Transverse colon (tissue), 4 donors: Measurements from ENCODE around the gene IBTK. TPM values are rescaled to one million over a fixed set of nuclear protein-coding genes. Genes with fewer than 3 reads are reported as not detected.

Experiments used
- DNase-seq: peaks from one replicate; pipeline ENCODE4 v3.0.0-alpha.2; 2019
- H3K27ac ChIP-seq, 4 donors: fragments of 200-600 bp; sonication (generic); 2 replicates each; pipeline ENCODE4 v1.5.1; 2016 to 2018; ENCODE audit warnings: inconsistent platforms in 4 of 4
- H3K27me3 ChIP-seq: fragments of 200-600 bp; sonication (generic); 2 replicates; pipeline ENCODE4 v1.5.1; 2017; ENCODE audit warnings: inconsistent platforms
- H3K36me3 ChIP-seq, 4 donors: fragments of 200-600 bp; sonication (generic); 2 replicates each; pipeline ENCODE4 v1.5.1; 2017 to 2019; ENCODE audit warnings: inconsistent platforms in 4 of 4
- H3K4me1 ChIP-seq, 4 donors: fragments of 200-600 bp; sonication (generic); 2 replicates each; pipeline ENCODE4 v1.5.1; 2017 to 2020; ENCODE audit warnings: inconsistent platforms in 4 of 4
- H3K4me3 ChIP-seq, 4 donors: fragments of 200-600 bp; sonication (generic); 1 replicate in 1 of 4; 2 replicates in 3 of 4; pipeline versions ENCODE4 v1.5.1 to v1.6.1; 2017 to 2019; ENCODE audit warnings: inconsistent platforms in 4 of 4
- H3K9me3 ChIP-seq, 2 donors: fragments of 200-600 bp; sonication (generic); 2 replicates each; pipeline ENCODE4 v1.5.1; 2017 to 2019; ENCODE audit warnings: inconsistent platforms in 2 of 2
- EP300 ChIP-seq: sonication (generic); formaldehyde crosslinking; IDR thresholded peaks from one replicate; pipeline ENCODE4 v1.6.1; 2017; ENCODE audit warnings: antibody characterized with exemption, low read depth
- POLR2A ChIP-seq: fragments of 450-650 bp; IDR thresholded peaks from one replicate; pipeline ENCODE4 v1.6.1; 2016; ENCODE audit warnings: antibody characterized with exemption, mild to moderate bottlenecking, moderate library complexity
- POLR2AphosphoS5 ChIP-seq, 3 donors: sonication (generic); formaldehyde crosslinking; IDR thresholded peaks; one replicate each; pipeline ENCODE4 v1.6.1; 2016; ENCODE audit warnings: antibody characterized with exemption in 3 of 3
- WGBS, 2 donors: methylation state at CpG; one replicate each; pipeline ENCODE4 v1.1.5; 2018; ENCODE audit warnings: low coverage in 1 of 2; 5-methylcytosine and 5-hydroxymethylcytosine counted together
- in situ Hi-C, 4 donors: fragments of 200-750 bp; cut with MboI; loops; one replicate each; pipeline versions ENCODE4 v1.15.0 to v1.15.1; 2017; ENCODE audit warnings: low sequenced_read_pairs in 3 of 4, low pct_ligation_motif_present in 1 of 4, low pct_unique_long_range_greater_than_20kb in 1 of 4
- intact Hi-C: fragments of 100-400 bp; cut with DNase I; formaldehyde crosslinking; loops from one replicate; pipeline ENCODE4 v1.15.1; 2023; ENCODE audit warnings: low total_unique reads
- total RNA-seq, 4 donors: library from RNA; depleted of rRNA; stranded (reverse); fragments of >200 nt; gene quantifications; one replicate each; pipeline ENCODE4 v1.1.0, GENCODE V29; 2016
- TF ChIP-seq, protein P1 (sequence below), 5 experiments: fragments of 200-600 bp in 3 of 5; fragments of 450-650 bp in 2 of 5; sonication (generic) in 3 of 5; IDR thresholded peaks; 1 replicate in 2 of 5; 2 replicates in 3 of 5; pipeline ENCODE4 v1.5.1; 2016 to 2017; ENCODE audit warnings: antibody characterized with exemption in 5 of 5, inconsistent platforms in 3 of 5, mild to moderate bottlenecking in 2 of 5, moderate library complexity in 1 of 5

The IBTK gene
- total RNA-seq, 4 donors from 2014 or later: 23.6 to 40.5 (median 34.4) TPM

DNA sequence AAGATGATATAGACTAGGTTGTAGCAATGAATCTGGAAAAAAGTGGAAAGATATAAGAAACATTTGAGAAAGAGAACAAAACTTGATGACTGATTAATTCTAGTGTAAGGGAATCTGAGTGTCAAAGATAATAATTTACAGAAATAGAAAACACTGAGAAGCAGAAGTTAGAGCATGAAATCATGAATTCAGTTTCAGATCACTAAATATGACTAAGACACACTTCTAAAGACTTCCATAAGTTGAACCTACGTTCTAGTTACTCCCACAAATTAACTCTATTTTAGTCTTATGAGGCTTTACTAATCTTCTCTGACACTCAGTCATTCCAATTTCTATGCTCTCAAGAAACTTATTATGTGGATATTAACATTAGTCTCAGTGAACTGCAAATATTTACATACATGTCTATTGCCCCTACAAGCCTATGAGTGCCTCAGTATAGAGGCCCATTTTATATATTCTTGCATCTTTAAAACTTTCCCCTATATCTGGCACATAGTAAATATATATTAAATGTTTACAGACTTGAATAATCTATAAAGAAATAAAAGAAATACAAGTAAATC, 30.4 kb downstream of the IBTK start:
- TF ChIP-seq POLR2AphosphoS5 (IDR thresholded peaks at IDR 0.05) (no peak), POLR2A (no peak), EP300 (no peak)
- TF ChIP-seq, protein P1, sequence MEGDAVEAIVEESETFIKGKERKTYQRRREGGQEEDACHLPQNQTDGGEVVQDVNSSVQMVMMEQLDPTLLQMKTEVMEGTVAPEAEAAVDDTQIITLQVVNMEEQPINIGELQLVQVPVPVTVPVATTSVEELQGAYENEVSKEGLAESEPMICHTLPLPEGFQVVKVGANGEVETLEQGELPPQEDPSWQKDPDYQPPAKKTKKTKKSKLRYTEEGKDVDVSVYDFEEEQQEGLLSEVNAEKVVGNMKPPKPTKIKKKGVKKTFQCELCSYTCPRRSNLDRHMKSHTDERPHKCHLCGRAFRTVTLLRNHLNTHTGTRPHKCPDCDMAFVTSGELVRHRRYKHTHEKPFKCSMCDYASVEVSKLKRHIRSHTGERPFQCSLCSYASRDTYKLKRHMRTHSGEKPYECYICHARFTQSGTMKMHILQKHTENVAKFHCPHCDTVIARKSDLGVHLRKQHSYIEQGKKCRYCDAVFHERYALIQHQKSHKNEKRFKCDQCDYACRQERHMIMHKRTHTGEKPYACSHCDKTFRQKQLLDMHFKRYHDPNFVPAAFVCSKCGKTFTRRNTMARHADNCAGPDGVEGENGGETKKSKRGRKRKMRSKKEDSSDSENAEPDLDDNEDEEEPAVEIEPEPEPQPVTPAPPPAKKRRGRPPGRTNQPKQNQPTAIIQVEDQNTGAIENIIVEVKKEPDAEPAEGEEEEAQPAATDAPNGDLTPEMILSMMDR (IDR thresholded peaks at IDR 0.05): no peak
- intact Hi-C loops (no loop called here), in situ Hi-C loops (no loop called here)
- H3K9me3 ChIP-seq: no peaks in the 10 kb centered on the region
- H3K4me1 ChIP-seq: no peaks in the 10 kb centered on the region
- no peak for DNase-seq
- H3K27me3 ChIP-seq: no peaks in the 10 kb centered on the region
- peaks cover 0 to 78% (median 37%) of the 10 kb centered on the region in 4 donors for H3K36me3 ChIP-seq
- no peak overlapping the region for H3K27ac ChIP-seq
- H3K4me3 ChIP-seq: no peak overlapping the region
- 71 to 80% methylated on average over 1 of the region's 1 CpG for WGBS, 2 donors

DNA sequence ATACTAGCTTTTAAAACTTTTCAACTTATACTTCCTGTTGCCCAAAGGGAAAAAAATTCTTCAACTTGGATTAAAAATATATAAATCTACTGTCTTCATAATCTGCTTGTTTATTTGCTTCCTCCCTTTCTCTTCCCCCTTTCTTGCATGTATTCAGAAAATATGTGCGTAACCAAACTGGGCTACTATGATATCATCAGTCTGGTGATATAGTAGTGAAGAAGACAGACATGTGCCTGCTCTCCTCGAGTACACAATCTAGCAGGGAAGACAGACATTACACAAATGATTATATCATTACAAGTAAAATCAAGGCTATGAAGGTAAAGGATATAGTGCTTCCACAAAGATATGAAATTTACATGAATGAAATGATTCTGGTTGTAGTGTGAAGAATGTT, 31.0 kb downstream of the IBTK start:
- intact Hi-C loops: no loop called here
- H3K27me3 ChIP-seq: no peaks in the 10 kb centered on the region
- peaks cover 0 to 78% (median 35%) of the 10 kb centered on the region in 4 donors for H3K36me3 ChIP-seq
- H3K4me1 ChIP-seq: no peaks in the 10 kb centered on the region
- in situ Hi-C loops: no loop called here
- TF ChIP-seq POLR2A (no peak), EP300 (no peak), POLR2AphosphoS5 (IDR thresholded peaks at IDR 0.05) (no peak)
- TF ChIP-seq, protein P1 (IDR thresholded peaks at IDR 0.05): no peak
- no peak for DNase-seq
- WGBS, 2 donors: 76 to 80% methylated on average over 2 of the region's 2 CpGs
- H3K4me3 ChIP-seq: no peak overlapping the region
- no peaks in the 10 kb centered on the region for H3K9me3 ChIP-seq
- H3K27ac ChIP-seq: no peak overlapping the region

DNA sequence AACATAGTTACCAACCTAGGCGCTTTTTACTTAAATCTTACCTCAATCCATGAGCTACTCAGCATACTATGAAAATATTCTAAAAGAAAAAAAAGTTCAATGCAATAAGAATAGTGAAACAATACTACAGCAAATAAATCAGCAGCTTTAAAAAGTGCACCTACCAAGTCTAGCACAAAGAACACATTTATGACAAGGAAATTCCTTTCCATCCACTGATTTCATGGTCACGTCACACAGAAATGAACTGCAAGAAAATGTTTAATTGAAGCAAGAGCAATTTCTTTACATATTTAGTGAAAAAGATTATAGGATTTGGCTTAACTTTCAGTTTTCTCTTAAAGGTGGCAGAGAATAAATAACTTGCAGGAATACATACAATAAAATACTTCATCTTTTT, 36.2 kb downstream of the IBTK start:
- no peak overlapping the region for H3K27ac ChIP-seq

DNA sequence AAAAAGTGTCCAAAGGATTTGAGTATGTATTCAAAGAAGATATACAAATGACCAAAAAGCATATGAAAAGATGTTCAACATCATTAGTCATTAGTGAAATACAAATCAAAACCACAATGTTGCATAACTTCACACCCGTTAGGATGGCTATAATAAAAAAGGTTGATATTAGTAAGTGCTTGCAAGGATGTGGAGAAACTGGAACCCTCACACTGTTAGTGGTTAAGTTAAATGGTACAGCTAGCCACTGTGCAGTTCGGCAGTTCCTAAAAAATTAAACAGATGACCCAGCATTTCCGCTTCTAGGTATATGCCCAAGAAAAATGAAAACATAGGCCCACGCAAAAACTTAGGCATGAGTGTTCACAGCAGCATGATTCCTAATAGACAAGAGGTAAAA, 38.6 kb downstream of the IBTK start:
- peaks cover 0 to 6% (median 0%) of the 10 kb centered on the region in 4 donors for H3K4me1 ChIP-seq
- in situ Hi-C loops: no loop called here
- no peaks in the 10 kb centered on the region for H3K27me3 ChIP-seq
- H3K27ac ChIP-seq: no peak overlapping the region
- DNase-seq: no peak
- intact Hi-C loops: no loop called here
- no peaks in the 10 kb centered on the region for H3K9me3 ChIP-seq
- no peak overlapping the region for H3K4me3 ChIP-seq
- TF ChIP-seq POLR2A: no peak
- TF ChIP-seq POLR2AphosphoS5 (IDR thresholded peaks at IDR 0.05): no peak
- TF ChIP-seq EP300: no peak
- TF ChIP-seq, protein P1 (IDR thresholded peaks at IDR 0.05): no peak
- 75 to 78% methylated on average over 2 to 4 of the region's 4 CpGs for WGBS, 2 donors
- peaks cover 0 to 65% (median 21%) of the 10 kb centered on the region in 4 donors for H3K36me3 ChIP-seq

More for the DNA sequence above, 36.2 kb downstream of the IBTK start:
- Histone ChIP-seq H3K4me1 (no peaks in the 10 kb centered on the region), H3K9me3 (no peaks in the 10 kb centered on the region), H3K4me3 (no peak overlapping the region), H3K27me3 (no peaks in the 10 kb centered on the region), H3K36me3 (peaks cover 0 to 72% (median 29%) of the 10 kb centered on the region in 4 donors)
- in situ Hi-C loops (no loop called here), intact Hi-C loops (no loop called here)
- WGBS, 2 donors: 97 to 100% methylated on average over 2 of the region's 2 CpGs
- no peak for DNase-seq
- TF ChIP-seq POLR2AphosphoS5 (IDR thresholded peaks at IDR 0.05) (no peak), EP300 (no peak), POLR2A (no peak)
- TF ChIP-seq, protein P1 (IDR thresholded peaks at IDR 0.05): no peak
